A549 (cell line): ENCODE results near the gene PILRB.

Source experiments
- CBX8 ChIP-seq: fragments of 200-600 bp; sonication (generic); IDR thresholded peaks from 2 replicates; pipeline ENCODE4 v1.6.1; 2016
- MAX ChIP-seq: IDR thresholded peaks from 2 replicates; pipeline ENCODE4 v1.6.1; 2012
- MYC ChIP-seq: IDR thresholded peaks from 2 replicates; pipeline ENCODE4 v1.6.1; 2012; ENCODE audit warnings: mild to moderate bottlenecking, inconsistent platforms, low read length, improper control_type of control experiment, borderline replicate concordance
- NR3C1 ChIP-seq: fragments of >200 bp; sonication (Bioruptor Twin); formaldehyde crosslinking; IDR thresholded peaks from 3 replicates; pipeline ENCODE4 v1.6.1; 2017
- POLR2AphosphoS2 ChIP-seq: conservative IDR thresholded peaks from 2 replicates; pipeline ENCODE4 v1.6.1; 2012; ENCODE audit warnings: low read length, improper control_type of control experiment, inconsistent platforms
- RFX5 ChIP-seq: fragments of 450-650 bp; IDR thresholded peaks from 2 replicates; pipeline ENCODE4 v1.7.1; 2014; ENCODE audit warnings: antibody characterized with exemption, mild to moderate bottlenecking, moderate library complexity
- ZFP36 ChIP-seq: fragments of 450-650 bp; IDR thresholded peaks from 2 replicates; pipeline ENCODE4 v1.6.1; 2014; ENCODE audit warnings: borderline replicate concordance; ENCODE audit not compliant: partially characterized antibody
- TF ChIP-seq, protein P1 (sequence below): fragments of >200 bp; sonication (Bioruptor Twin); formaldehyde crosslinking; IDR thresholded peaks from 3 replicates; pipeline ENCODE4 v1.5.1; 2016

DNA sequence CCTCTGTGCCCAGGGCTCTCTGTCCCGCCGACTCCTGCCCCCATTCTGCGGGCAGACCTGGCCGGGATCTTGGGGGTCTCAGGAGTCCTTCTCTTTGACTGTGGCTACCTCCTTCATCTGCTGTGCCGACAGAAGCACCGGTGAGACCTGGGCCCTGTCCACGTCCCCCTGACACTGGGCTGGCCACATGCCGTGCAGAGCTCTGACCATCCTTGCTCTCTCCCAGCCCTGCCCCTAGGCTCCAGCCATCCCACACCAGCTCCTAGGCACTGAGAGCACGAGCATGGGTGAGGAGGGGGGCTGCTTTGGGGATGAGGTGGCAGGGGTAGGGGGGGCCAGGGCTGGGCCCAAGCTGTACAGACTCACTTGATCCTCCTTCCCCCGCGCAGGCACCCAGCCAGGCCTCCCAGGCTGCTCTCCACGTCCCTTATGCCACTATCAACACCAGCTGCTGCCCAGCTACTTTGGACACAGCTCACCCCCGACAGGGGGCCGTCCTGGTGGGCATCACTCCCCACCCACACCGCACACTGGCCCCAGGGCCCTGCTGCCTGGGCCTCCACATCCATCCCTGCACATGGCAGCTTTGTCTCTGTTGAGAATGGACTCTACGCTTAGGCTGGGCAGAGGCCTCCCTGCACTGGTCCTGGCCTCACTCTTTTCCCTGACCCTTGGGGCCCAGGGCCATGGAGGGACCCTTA lies 4.8 kb upstream of the PILRB start:
- TF ChIP-seq, protein P1, sequence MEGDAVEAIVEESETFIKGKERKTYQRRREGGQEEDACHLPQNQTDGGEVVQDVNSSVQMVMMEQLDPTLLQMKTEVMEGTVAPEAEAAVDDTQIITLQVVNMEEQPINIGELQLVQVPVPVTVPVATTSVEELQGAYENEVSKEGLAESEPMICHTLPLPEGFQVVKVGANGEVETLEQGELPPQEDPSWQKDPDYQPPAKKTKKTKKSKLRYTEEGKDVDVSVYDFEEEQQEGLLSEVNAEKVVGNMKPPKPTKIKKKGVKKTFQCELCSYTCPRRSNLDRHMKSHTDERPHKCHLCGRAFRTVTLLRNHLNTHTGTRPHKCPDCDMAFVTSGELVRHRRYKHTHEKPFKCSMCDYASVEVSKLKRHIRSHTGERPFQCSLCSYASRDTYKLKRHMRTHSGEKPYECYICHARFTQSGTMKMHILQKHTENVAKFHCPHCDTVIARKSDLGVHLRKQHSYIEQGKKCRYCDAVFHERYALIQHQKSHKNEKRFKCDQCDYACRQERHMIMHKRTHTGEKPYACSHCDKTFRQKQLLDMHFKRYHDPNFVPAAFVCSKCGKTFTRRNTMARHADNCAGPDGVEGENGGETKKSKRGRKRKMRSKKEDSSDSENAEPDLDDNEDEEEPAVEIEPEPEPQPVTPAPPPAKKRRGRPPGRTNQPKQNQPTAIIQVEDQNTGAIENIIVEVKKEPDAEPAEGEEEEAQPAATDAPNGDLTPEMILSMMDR = no peak
- no peak for TF ChIP-seq CBX8
- no peak for TF ChIP-seq MAX
- TF ChIP-seq MYC = no peak
- TF ChIP-seq RFX5 = no peak
- TF ChIP-seq POLR2AphosphoS2 = no peak
- TF ChIP-seq ZFP36 = no peak
- no peak for TF ChIP-seq NR3C1
